GM12878 (cell line): ENCODE data around the gene SRGAP2. TPM values are rescaled to one million over a fixed set of nuclear protein-coding genes. Genes with fewer than 3 reads are reported as not detected.
"Not testable (repeated sequence)": the region's sequence is repeated elsewhere in the genome, so short reads cannot be mapped to it uniquely, and the experiment has no call there.

ENCODE experiments used
- ATAC-seq: fragments of 200-7000 bp; cut with Tn5 transposase; 3 replicates; pipeline ENCODE4 v1.9.1; 2020; ENCODE audit warnings: mild to moderate bottlenecking, moderate library complexity
- BruUV-seq: library from RNA; stranded (reverse); fragments of 400-500 nt; replicated peaks from 2 replicates; lab custom pipeline; 2021; lab: Mats Ljungman, UMichigan
- CTCF ChIA-PET: fragments of 300-600 bp; sonication (Branson Sonifier 250); formaldehyde crosslinking; extraction: SDS; loops from one replicate; lab custom pipeline; 2021; ENCODE audit warnings: inconsistent platforms; lab: Yijun Ruan, JAX
- POLR2A ChIA-PET: fragments of 350-600 bp; formaldehyde crosslinking; extraction: SDS; loops from one replicate; lab custom pipeline; 2021; ENCODE audit warnings: inconsistent platforms; lab: Charles Lee
- RAD21 ChIA-PET: fragments of 300-600 bp; sonication (Branson Sonifier 250); formaldehyde crosslinking; loops from one replicate; lab custom pipeline; 2023; ENCODE audit warnings: antibody characterized with exemption; ENCODE audit not compliant: unreplicated experiment; lab: Charles Lee
- SMC1A ChIA-PET: fragments of 300-600 bp; sonication (Branson Sonifier 250); formaldehyde crosslinking; loops from one replicate; lab custom pipeline; 2023; ENCODE audit not compliant: unreplicated experiment, uncharacterized antibody; lab: Charles Lee
- DNase-seq: peaks from one replicate; pipeline ENCODE4 v3.0.0-alpha.2; 2011; ENCODE audit warnings: low read depth, low spot score
- FAIRE-seq: peaks from 3 replicates; lab custom pipeline; 2011; peaks lifted over from hg19 to GRCh38; lab: Jason Lieb, UNC
- H2AFZ ChIP-seq: 2 replicates; pipeline ENCODE4 v1.6.0; 2011; ENCODE audit warnings: low read depth, low read length, control low read depth; ENCODE audit not compliant: control insufficient read depth
- H3K27ac ChIP-seq: 2 replicates; pipeline ENCODE4 v1.5.1; 2011; ENCODE audit warnings: control low read depth; ENCODE audit not compliant: control insufficient read depth, insufficient read depth
- H3K27me3 ChIP-seq, 2 experiments: replicated peaks in 1 of 2; 2 replicates each; pipeline versions ENCODE4 v1.6.0 to v1.6.1; 2011; ENCODE audit warnings: low read length in 1 of 2; ENCODE audit not compliant: control insufficient read depth in 2 of 2, insufficient read depth in 2 of 2
- H3K36me3 ChIP-seq, 2 experiments: 2 replicates each; pipeline ENCODE4 v1.5.1; 2011; ENCODE audit warnings: low read length in 1 of 2; ENCODE audit not compliant: control insufficient read depth in 2 of 2, insufficient read depth in 2 of 2
- H3K4me1 ChIP-seq: 2 replicates; pipeline ENCODE4 v1.6.1; 2011; ENCODE audit warnings: mild to moderate bottlenecking, low read length, moderate library complexity, mixed read lengths; ENCODE audit not compliant: control insufficient read depth, insufficient read depth
- H3K4me2 ChIP-seq: 2 replicates; pipeline ENCODE4 v1.6.0; 2011; ENCODE audit warnings: control low read depth; ENCODE audit not compliant: control insufficient read depth, insufficient read depth
- H3K4me3 ChIP-seq: fragments of 200-600 bp; sonication (generic); 2 replicates; pipeline ENCODE4 v1.5.1; 2016
- H3K79me2 ChIP-seq: 2 replicates; pipeline ENCODE4 v1.6.0; 2011; ENCODE audit warnings: low read length; ENCODE audit not compliant: control insufficient read depth, insufficient read depth
- H3K9ac ChIP-seq: 2 replicates; pipeline ENCODE4 v1.8.0; 2011; ENCODE audit warnings: low read length, control low read depth, mixed read lengths; ENCODE audit not compliant: control insufficient read depth, insufficient read depth
- H3K9me3 ChIP-seq: replicated peaks from 3 replicates; pipeline ENCODE4 v1.5.1; 2011; ENCODE audit warnings: mild to moderate bottlenecking, low read length; ENCODE audit not compliant: control insufficient read depth, insufficient read depth
- H4K20me1 ChIP-seq: 2 replicates; pipeline ENCODE4 v1.6.0; 2011; ENCODE audit not compliant: control insufficient read depth, insufficient read depth
- WGBS: methylation state at CpG from one replicate; pipeline ENCODE4 v1.1.6; 2016; ENCODE audit warnings: low lambda C conversion rate; ENCODE audit not compliant: insufficient replicate concordance, insufficient coverage; ENCODE audit errors: missing lambda C conversion rate; 5-methylcytosine and 5-hydroxymethylcytosine counted together
- in situ Hi-C: fragments of 300-500 bp; cut with MboI; formaldehyde crosslinking; loops from 9 replicates; pipeline ENCODE4 v1.14.3; 2018; ENCODE audit warnings: mixed read lengths
- intact Hi-C: fragments of 100-400 bp; cut with micrococcal nuclease; formaldehyde crosslinking; loops from one replicate; pipeline ENCODE4 v1.14.2; 2022; ENCODE audit not compliant: unreplicated experiment
- polyA plus RNA-seq, 11 experiments: library from polyadenylated mRNA; depleted of rRNA in 4 of 11; unstranded in 6 of 11; stranded (reverse) in 5 of 11; fragments of >200 nt; fragmentation: Nextera tagmentation in 4 of 11; fragmentation: Illumina TruSeq in 1 of 11; extraction: Ambion mirVana in 4 of 11; extraction: Trizol in 1 of 11; gene quantifications; 1 replicate in 1 of 11; 2 replicates in 10 of 11; pipeline versions ENCODE4 v1.2.1 to v1.2.3, GENCODE V29; 2011 to 2016; ENCODE audit warnings: inconsistent platforms in 2 of 11, missing spikeins in 2 of 11, low read depth in 1 of 11
- total RNA-seq, 4 experiments: library from RNA; depleted of rRNA in 3 of 4; stranded (reverse); fragments of >200 nt in 3 of 4; fragmentation: Illumina TruSeq in 1 of 4; extraction: Trizol in 1 of 4; gene quantifications; 2 replicates each; pipeline versions ENCODE4 v1.2.1 to v1.2.3, GENCODE V29; 2013 to 2021
- TF ChIP-seq, protein P1 (sequence below), 3 experiments: IDR thresholded peaks in 2 of 3; conservative IDR thresholded peaks in 1 of 3; 2 replicates each; pipeline ENCODE4 v1.5.1; 2011; ENCODE audit warnings: low read depth in 3 of 3, low read length in 3 of 3, mild to moderate bottlenecking in 3 of 3, control low read depth in 2 of 3, moderate library complexity in 2 of 3, inconsistent platforms in 1 of 3, mixed read lengths in 1 of 3; ENCODE audit not compliant: control insufficient read depth in 2 of 3, insufficient read depth in 1 of 3; ENCODE audit errors: extremely low read depth in 1 of 3

SRGAP2 gene
- total and polyA plus RNA-seq, 10 of the 15 experiments (the other 5 are each of a cell fraction or from before 2014, with no cell fraction given): 1.2 to 15.0 (median 7.6) TPM

DNA sequence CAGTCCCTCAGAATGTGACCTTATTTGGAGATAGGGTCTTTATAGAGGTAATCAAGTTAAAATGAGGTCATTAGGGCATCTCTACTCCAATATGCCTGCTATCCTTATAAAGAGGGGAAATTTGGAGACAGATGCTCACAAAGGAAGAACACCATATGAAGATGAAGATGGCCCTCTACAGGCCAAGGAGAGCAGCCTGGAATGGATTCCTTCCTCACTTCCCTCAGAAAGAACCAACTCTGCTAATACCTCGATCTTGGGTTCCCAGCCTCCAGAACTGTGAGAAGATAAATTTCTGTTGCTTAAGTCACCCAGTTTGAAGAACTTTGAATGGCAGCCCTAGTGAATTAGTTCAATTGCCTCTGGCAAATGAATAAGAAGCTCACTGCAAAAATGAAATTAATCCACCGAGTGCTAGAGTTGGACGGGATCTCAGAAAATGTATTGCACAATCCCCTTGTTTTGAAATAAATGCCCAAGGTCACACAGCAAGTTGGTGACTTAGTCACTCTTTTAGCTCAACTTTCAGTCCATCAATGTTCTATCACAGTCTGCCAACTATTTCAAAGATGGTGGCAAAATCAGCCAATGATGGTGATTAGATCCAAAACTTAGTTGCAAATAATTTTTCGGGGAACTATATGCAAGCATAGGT, 27.8 kb upstream of the SRGAP2 start:
- in situ Hi-C loops, BruUV-seq, POLR2A ChIA-PET, DNase-seq, RAD21 ChIA-PET, CTCF ChIA-PET, H3K4me1 ChIP-seq, H3K27me3 ChIP-seq, H3K9ac ChIP-seq, H3K9me3 ChIP-seq, SMC1A ChIA-PET, H3K36me3 ChIP-seq, intact Hi-C loops, H4K20me1 ChIP-seq, H2AFZ ChIP-seq, H3K4me3 ChIP-seq, FAIRE-seq, H3K27ac ChIP-seq, H3K79me2 ChIP-seq, H3K4me2 ChIP-seq, ATAC-seq: not testable (repeated sequence)
- WGBS: 93% methylated on average over 1 of the region's 4 CpGs
- TF ChIP-seq, protein P1, sequence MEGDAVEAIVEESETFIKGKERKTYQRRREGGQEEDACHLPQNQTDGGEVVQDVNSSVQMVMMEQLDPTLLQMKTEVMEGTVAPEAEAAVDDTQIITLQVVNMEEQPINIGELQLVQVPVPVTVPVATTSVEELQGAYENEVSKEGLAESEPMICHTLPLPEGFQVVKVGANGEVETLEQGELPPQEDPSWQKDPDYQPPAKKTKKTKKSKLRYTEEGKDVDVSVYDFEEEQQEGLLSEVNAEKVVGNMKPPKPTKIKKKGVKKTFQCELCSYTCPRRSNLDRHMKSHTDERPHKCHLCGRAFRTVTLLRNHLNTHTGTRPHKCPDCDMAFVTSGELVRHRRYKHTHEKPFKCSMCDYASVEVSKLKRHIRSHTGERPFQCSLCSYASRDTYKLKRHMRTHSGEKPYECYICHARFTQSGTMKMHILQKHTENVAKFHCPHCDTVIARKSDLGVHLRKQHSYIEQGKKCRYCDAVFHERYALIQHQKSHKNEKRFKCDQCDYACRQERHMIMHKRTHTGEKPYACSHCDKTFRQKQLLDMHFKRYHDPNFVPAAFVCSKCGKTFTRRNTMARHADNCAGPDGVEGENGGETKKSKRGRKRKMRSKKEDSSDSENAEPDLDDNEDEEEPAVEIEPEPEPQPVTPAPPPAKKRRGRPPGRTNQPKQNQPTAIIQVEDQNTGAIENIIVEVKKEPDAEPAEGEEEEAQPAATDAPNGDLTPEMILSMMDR (IDR thresholded peaks at IDR 0.05 in 2 of 3, conservative IDR thresholded peaks at IDR 0.05 in 1 of 3; ENCODE audit: control insufficient read depth in 2 of 3, extremely low read depth in 1 of 3, insufficient read depth in 1 of 3, low read depth in 3 of 3, low read length in 3 of 3): peak in 1 of 3 experiments; percentile 10; a peak in 1 of 6 replicates

DNA sequence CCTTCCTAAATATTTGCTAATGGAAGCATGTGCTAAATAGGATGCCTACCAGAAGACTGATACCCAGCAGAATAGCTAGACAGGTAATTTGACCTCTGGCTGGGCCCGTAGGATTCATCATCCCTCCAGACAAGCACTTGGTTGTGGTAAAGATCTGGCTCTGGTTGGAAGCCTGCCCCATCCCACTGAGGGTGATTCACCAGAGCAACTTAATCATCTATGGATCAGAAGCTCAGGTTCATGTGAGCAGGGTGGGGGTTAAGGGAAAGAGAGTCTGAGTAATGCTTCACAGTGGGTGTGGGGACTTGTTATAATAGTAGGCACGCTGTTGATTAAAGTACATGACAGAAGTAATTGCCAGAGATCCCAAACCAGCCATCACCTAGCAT, 27.2 kb upstream of the SRGAP2 start:
- H3K4me2 ChIP-seq, RAD21 ChIA-PET, H3K27ac ChIP-seq, intact Hi-C loops, H3K27me3 ChIP-seq, H2AFZ ChIP-seq, POLR2A ChIA-PET, H4K20me1 ChIP-seq, H3K9me3 ChIP-seq, H3K4me1 ChIP-seq, ATAC-seq, BruUV-seq, H3K79me2 ChIP-seq, DNase-seq, H3K9ac ChIP-seq, FAIRE-seq, in situ Hi-C loops, H3K36me3 ChIP-seq, CTCF ChIA-PET, SMC1A ChIA-PET, H3K4me3 ChIP-seq: not testable (repeated sequence)
- 100% methylated on average over 1 of the region's 2 CpGs for WGBS

- in situ Hi-C loops, intact Hi-C loops, H3K79me2 ChIP-seq, RAD21 ChIA-PET, H3K27me3 ChIP-seq, BruUV-seq, H3K36me3 ChIP-seq, H3K4me3 ChIP-seq, FAIRE-seq, DNase-seq, SMC1A ChIA-PET, H3K9me3 ChIP-seq, H3K9ac ChIP-seq, CTCF ChIA-PET, H3K4me2 ChIP-seq, POLR2A ChIA-PET, H3K4me1 ChIP-seq, ATAC-seq, H2AFZ ChIP-seq, H3K27ac ChIP-seq, H4K20me1 ChIP-seq: not testable (repeated sequence)
- WGBS: 87% methylated on average over 8 of the region's 9 CpGs
These were observed 25.0 kb upstream of the SRGAP2 start for GRCh38 chr1:206178061-206178989.
